Fibroblast of skin of left quadriceps (primary cell): ENCODE results near the gene KRT80.

ENCODE experiments used
- DNase-seq, 2 experiments: peaks; one replicate each; pipeline ENCODE4 v3.0.0-alpha.2; 2013; ENCODE audit warnings: low read depth in 2 of 2

KRT80 gene

GRCh38 chr12:52179396-52179973, 12.3 kb downstream of the KRT80 start:
- no peak for DNase-seq

- no peak for DNase-seq
These were observed 12.8 kb downstream of the KRT80 start for GRCh38 chr12:52178984-52179383.

GRCh38 chr12:52178443-52178842, 13.4 kb downstream of the KRT80 start:
- DNase-seq = no peak

- no peak for DNase-seq
These were observed 16.2 kb downstream of the KRT80 start for GRCh38 chr12:52175371-52176350.

- DNase-seq = no peak
These were observed 18.3 kb downstream of the KRT80 start for GRCh38 chr12:52173526-52173925.

- DNase-seq = no peak
These were observed 18.9 kb downstream of the KRT80 start for GRCh38 chr12:52172956-52173355.

GRCh38 chr12:52171950-52172512, 19.8 kb downstream of the KRT80 start:
- DNase-seq = no peak

GRCh38 chr12:52170827-52171226, 21.0 kb downstream of the KRT80 start:
- DNase-seq = no peak

GRCh38 chr12:52169886-52170285, 21.9 kb downstream of the KRT80 start:
- no peak for DNase-seq

GRCh38 chr12:52168019-52168717, 23.6 kb downstream of the KRT80 start:
- DNase-seq = no peak

GRCh38 chr12:52167526-52167925, 24.3 kb downstream of the KRT80 start:
- no peak for DNase-seq

GRCh38 chr12:52166672-52167071, 25.1 kb downstream of the KRT80 start:
- no peak for DNase-seq

- no peak for DNase-seq
These were observed 26.5 kb downstream of the KRT80 start for GRCh38 chr12:52165096-52165855.

- DNase-seq = no peak
These were observed 27.2 kb downstream of the KRT80 start for GRCh38 chr12:52164624-52165023.

- DNase-seq = no peak
These were observed 28.8 kb downstream of the KRT80 start for GRCh38 chr12:52162981-52163380.

- no peak for DNase-seq
These were observed 31.6 kb downstream of the KRT80 start for GRCh38 chr12:52160200-52160599.

- no peak for DNase-seq
These were observed 34.2 kb downstream of the KRT80 start for GRCh38 chr12:52157566-52158150.

- DNase-seq = no peak
These were observed 34.9 kb downstream of the KRT80 start for GRCh38 chr12:52156757-52157565.

- no peak for DNase-seq
These were observed 35.5 kb downstream of the KRT80 start for GRCh38 chr12:52156311-52156710.
